SK-N-SH (cell line): ENCODE results near the gene PRKG1. TPM values are rescaled to one million over a fixed set of nuclear protein-coding genes. Genes with fewer than 3 reads are reported as not detected.

Experiments
- CTCF ChIA-PET: fragments of 300-600, 350-600 bp; formaldehyde crosslinking; extraction: SDS; loops from one replicate; lab custom pipeline; 2021; lab: Yijun Ruan, JAX
- POLR2A ChIA-PET: fragments of 350-600 bp; sonication (Branson Sonifier 250); formaldehyde crosslinking; extraction: SDS; loops from one replicate; lab custom pipeline; 2020; ENCODE audit warnings: antibody characterized with exemption, inconsistent platforms; lab: Yijun Ruan, JAX
- DNase-seq: peaks from one replicate; pipeline ENCODE4 v3.0.0; 2012
- H2AFZ ChIP-seq: fragments of 200-600 bp; sonication (generic); 2 replicates; pipeline ENCODE4 v1.8.1; 2016; ENCODE audit warnings: antibody characterized with exemption, mild to moderate bottlenecking, low read depth
- H3F3A ChIP-seq: fragments of 200-600 bp; sonication (generic); replicated peaks from 2 replicates; pipeline ENCODE3; 2016; ENCODE audit warnings: antibody characterized with exemption, mild to moderate bottlenecking; ENCODE audit not compliant: insufficient read depth
- H3K27ac ChIP-seq, 2 experiments: fragments of 200-500 bp in 1 of 2; fragments of 200-600 bp in 1 of 2; sonication (Bioruptor generic) in 1 of 2; sonication (generic), shearing (Covaris generic) in 1 of 2; 2 replicates each; pipeline versions ENCODE4 v1.5.1 to v1.6.1; 2014 to 2016; ENCODE audit warnings: low read depth in 2 of 2, inconsistent platforms in 1 of 2, low read length in 1 of 2, mild to moderate bottlenecking in 1 of 2, mixed read lengths in 1 of 2
- H3K27me3 ChIP-seq: fragments of 200-600 bp; sonication (generic), shearing (Covaris generic); 2 replicates; pipeline ENCODE4 v1.6.1; 2016; ENCODE audit warnings: mixed run types; ENCODE audit not compliant: insufficient read depth
- H3K36me3 ChIP-seq, 2 experiments: fragments of 200-500 bp in 1 of 2; fragments of 200-600 bp in 1 of 2; sonication (Bioruptor generic) in 1 of 2; sonication (generic) in 1 of 2; replicated peaks in 1 of 2; 2 replicates each; pipeline versions ENCODE3 to v1.5.1; 2014 to 2016; ENCODE audit warnings: low read length in 1 of 2, mild to moderate bottlenecking in 1 of 2; ENCODE audit not compliant: insufficient read depth in 2 of 2, control insufficient read depth in 1 of 2
- H3K4me1 ChIP-seq, 2 experiments: fragments of 200-500 bp in 1 of 2; fragments of 200-600 bp in 1 of 2; sonication (Bioruptor generic) in 1 of 2; sonication (generic), shearing (Covaris generic) in 1 of 2; 2 replicates each; pipeline versions ENCODE4 v1.5.1 to v1.6.1; 2014 to 2016; ENCODE audit warnings: low read depth in 1 of 2, low read length in 1 of 2, mixed run types in 1 of 2; ENCODE audit not compliant: insufficient read depth in 2 of 2, control insufficient read depth in 1 of 2
- H3K4me2 ChIP-seq: fragments of 200-600 bp; sonication (generic), shearing (Covaris generic); 2 replicates; pipeline ENCODE4 v1.6.1; 2017; ENCODE audit warnings: mixed run types
- H3K4me3 ChIP-seq, 2 experiments: fragments of 200-500 bp in 1 of 2; fragments of 200-600 bp in 1 of 2; sonication (Bioruptor generic) in 1 of 2; sonication (generic), shearing (Covaris generic) in 1 of 2; 2 replicates each; pipeline versions ENCODE4 v1.5.1 to v1.8.1; 2014 to 2016; ENCODE audit warnings: low read depth in 2 of 2, inconsistent platforms in 1 of 2, low read length in 1 of 2, mild to moderate bottlenecking in 1 of 2, mixed read lengths in 1 of 2, moderate library complexity in 1 of 2
- H3K79me2 ChIP-seq: fragments of 200-600 bp; sonication (generic); 2 replicates; pipeline ENCODE4 v1.8.1; 2017; ENCODE audit warnings: mild to moderate bottlenecking; ENCODE audit not compliant: insufficient read depth
- H3K9ac ChIP-seq: fragments of 200-600 bp; sonication (generic); 2 replicates; pipeline ENCODE4 v1.6.1; 2017; ENCODE audit warnings: mixed run types
- H3K9me2 ChIP-seq: fragments of 200-600 bp; sonication (generic); 2 replicates; pipeline ENCODE4 v1.6.1; 2017; ENCODE audit warnings: mixed run types
- H3K9me3 ChIP-seq: fragments of 200-600 bp; sonication (generic); 2 replicates; pipeline ENCODE4 v1.6.1; 2017; ENCODE audit warnings: mixed run types, mild to moderate bottlenecking, moderate library complexity
- H4K20me1 ChIP-seq: fragments of 200-600 bp; sonication (generic); 2 replicates; pipeline ENCODE4 v1.6.1; 2017; ENCODE audit warnings: mild to moderate bottlenecking, mixed run types; ENCODE audit not compliant: insufficient read depth
- CHD2 ChIP-seq: fragments of 150-350 bp; IDR thresholded peaks from 2 replicates; pipeline ENCODE4 v1.6.1; 2018; ENCODE audit warnings: low read length; ENCODE audit not compliant: partially characterized antibody
- ELF1 ChIP-seq: IDR thresholded peaks from 2 replicates; pipeline ENCODE4 v1.4.0; 2012
- FOXJ3 ChIP-seq: sonication (generic); formaldehyde crosslinking; IDR thresholded peaks from 2 replicates; pipeline ENCODE4 v1.5.1; 2020; ENCODE audit warnings: mild to moderate bottlenecking, missing genetic modification reagents
- GABPA ChIP-seq: IDR thresholded peaks from 2 replicates; pipeline ENCODE4 v1.4.0; 2012; ENCODE audit warnings: low read depth, mild to moderate bottlenecking
- JUND ChIP-seq: IDR thresholded peaks from 2 replicates; pipeline ENCODE4 v1.4.0; 2012
- MAX ChIP-seq: IDR thresholded peaks from 2 replicates; pipeline ENCODE4 v1.4.0; 2012; ENCODE audit warnings: low read depth
- MEF2A ChIP-seq: IDR thresholded peaks from 2 replicates; pipeline ENCODE4 v1.4.0; 2012; ENCODE audit warnings: low read depth, borderline replicate concordance
- NFIC ChIP-seq: IDR thresholded peaks from 2 replicates; pipeline ENCODE4 v1.4.0; 2012; ENCODE audit warnings: borderline replicate concordance
- RAD21 ChIP-seq: IDR thresholded peaks from 2 replicates; pipeline ENCODE4 v1.6.1; 2012; ENCODE audit warnings: mild to moderate bottlenecking, low read length
- RCOR1 ChIP-seq: fragments of 150-350 bp; IDR thresholded peaks from 2 replicates; pipeline ENCODE4 v1.6.1; 2017; ENCODE audit warnings: antibody characterized with exemption, low read length
- REST ChIP-seq: IDR thresholded peaks from 2 replicates; pipeline ENCODE4 v1.6.1; 2012; ENCODE audit warnings: mild to moderate bottlenecking, low read depth, low read length, moderate library complexity
- RFX5 ChIP-seq: IDR thresholded peaks from 2 replicates; pipeline ENCODE4 v1.6.1; 2012; ENCODE audit warnings: mild to moderate bottlenecking, improper control_type of control experiment, low read length
- RXRA ChIP-seq: IDR thresholded peaks from 2 replicates; pipeline ENCODE4 v1.4.0; 2012; ENCODE audit warnings: low read depth, mild to moderate bottlenecking, borderline replicate concordance
- SIN3A ChIP-seq: IDR thresholded peaks from 2 replicates; pipeline ENCODE4 v1.6.1; 2012; ENCODE audit warnings: low read depth, mild to moderate bottlenecking, low read length, moderate library complexity, borderline replicate concordance
- SMC3 ChIP-seq: IDR thresholded peaks from 2 replicates; pipeline ENCODE4 v1.6.1; 2012; ENCODE audit warnings: low read depth, low read length, improper control_type of control experiment
- TCF12 ChIP-seq: IDR thresholded peaks from 2 replicates; pipeline ENCODE4 v1.4.0; 2012
- USF1 ChIP-seq: IDR thresholded peaks from 2 replicates; pipeline ENCODE4 v1.4.0; 2012; ENCODE audit warnings: low read depth, borderline replicate concordance
- USF2 ChIP-seq: fragments of 150-350 bp; IDR thresholded peaks from 2 replicates; pipeline ENCODE4 v1.6.1; 2017; ENCODE audit warnings: antibody characterized with exemption, low read length, low read depth, borderline replicate concordance
- YY1 ChIP-seq: IDR thresholded peaks from 2 replicates; pipeline ENCODE4 v1.4.0; 2012; ENCODE audit warnings: low read depth, mild to moderate bottlenecking
- WGBS: methylation state at CpG from one replicate; pipeline ENCODE4 v1.1.6; 2017; ENCODE audit warnings: low lambda C conversion rate; 5-methylcytosine and 5-hydroxymethylcytosine counted together
- polyA plus RNA-seq, 3 experiments: library from polyadenylated mRNA; depleted of rRNA; stranded (reverse); fragments of >200 nt; gene quantifications; 2 replicates each; pipeline ENCODE4 v1.2.3, GENCODE V29; 2012

The PRKG1 gene
- polyA plus RNA-seq, 1 of the 3 experiments (the other 2 are of a cell fraction): 4.1 TPM

DNA sequence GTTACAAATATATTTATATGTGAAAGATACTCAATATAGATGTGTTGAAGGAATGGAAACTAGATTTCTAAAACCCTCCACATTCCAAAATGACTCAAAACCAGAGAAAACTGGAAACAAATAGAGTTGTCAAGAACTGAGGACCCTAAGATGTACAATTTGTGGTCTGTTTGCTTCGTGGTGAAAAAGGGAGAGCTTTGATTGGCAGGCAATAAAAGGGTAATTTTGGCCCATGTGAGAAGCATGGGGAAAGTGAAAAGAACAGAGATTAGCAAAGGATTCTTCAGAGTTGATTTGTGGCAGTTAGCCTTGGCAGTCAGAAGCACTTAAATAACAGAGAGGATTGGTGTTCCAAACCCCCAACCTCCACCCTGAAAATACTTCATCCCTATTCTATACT is 1202.7 kb downstream of the PRKG1 start:
- Histone ChIP-seq H3K9me3 (no peaks in the 10 kb centered on the region), H3K79me2 (no peaks in the 10 kb centered on the region), H3K9ac (no peak overlapping the region), H3K27me3 (no peaks in the 10 kb centered on the region), H3F3A (no peaks in the 10 kb centered on the region), H3K36me3 (no peaks in the 10 kb centered on the region), H2AFZ (no peak overlapping the region), H3K27ac (no peak overlapping the region), H3K4me2 (no peak overlapping the region), H4K20me1 (no peaks in the 10 kb centered on the region), H3K4me3 (no peak overlapping the region), H3K4me1 (no peaks in the 10 kb centered on the region), H3K9me2 (no peaks in the 10 kb centered on the region)
- ChIA-PET CTCF (interaction anchor here (1.4 kb wide), 1 partner anchor 31 kb away, joined by 3 read pairs; no protein-coding TSS in a partner anchor), POLR2A (no interaction called here)
- TF ChIP-seq RAD21: no peak
- TF ChIP-seq MAX: no peak
- 40% methylated on average over 1 of the region's 1 CpG for WGBS
- no peak for DNase-seq

DNA sequence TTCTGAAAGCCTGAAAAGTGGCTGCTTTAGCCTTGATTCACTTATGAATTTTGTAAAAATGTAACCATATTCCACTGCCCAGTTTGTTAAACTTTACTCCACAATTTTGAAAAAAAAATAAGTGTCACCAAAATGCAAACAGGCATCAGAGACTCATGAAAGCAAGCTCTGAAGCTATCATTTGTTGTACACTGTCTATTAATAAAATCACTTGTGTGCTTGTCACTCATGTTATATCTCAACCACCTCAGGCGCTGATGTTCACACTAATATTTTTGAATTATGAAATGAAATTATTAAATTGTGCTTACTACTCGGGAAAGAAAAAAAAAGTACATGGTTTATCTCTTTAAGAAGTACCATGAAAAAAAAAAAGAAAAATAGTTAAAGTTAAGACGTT is 1205.3 kb downstream of the PRKG1 start:
- Histone ChIP-seq H3K27ac (no peak overlapping the region), H3F3A (no peaks in the 10 kb centered on the region), H3K27me3 (no peaks in the 10 kb centered on the region), H3K4me2 (no peak overlapping the region), H3K4me1 (no peaks in the 10 kb centered on the region), H4K20me1 (no peaks in the 10 kb centered on the region), H3K4me3 (no peak overlapping the region), H3K9me3 (no peaks in the 10 kb centered on the region), H3K36me3 (no peaks in the 10 kb centered on the region), H3K79me2 (no peaks in the 10 kb centered on the region), H3K9me2 (no peaks in the 10 kb centered on the region), H3K9ac (no peak overlapping the region), H2AFZ (no peak overlapping the region)
- POLR2A ChIA-PET: no interaction called here
- WGBS: 60% methylated on average over 3 of the region's 3 CpGs
- CTCF ChIA-PET: no interaction called here
- TF ChIP-seq SMC3 (no peak), SIN3A (no peak), NFIC (no peak), ELF1 (no peak), RCOR1 (no peak), YY1 (no peak), USF2 (no peak)
- TF ChIP-seq, all 33 proteins: peak for 0
- no peak for DNase-seq

- POLR2A ChIA-PET: no interaction called here
- DNase-seq: no peak
- WGBS: 91% methylated on average over 1 of the region's 1 CpG
- TF ChIP-seq TCF12: no peak
- TF ChIP-seq RCOR1: no peak
- TF ChIP-seq CHD2: no peak
- no peak for TF ChIP-seq FOXJ3 (CRISPR knock-in tag)
- TF ChIP-seq GABPA: no peak
- no peak for TF ChIP-seq SIN3A
- TF ChIP-seq JUND: no peak
- TF ChIP-seq NFIC: no peak
- no peak for TF ChIP-seq REST
- no peak for TF ChIP-seq MEF2A
- no peak for TF ChIP-seq RFX5
- no peak for TF ChIP-seq USF1
- TF ChIP-seq RXRA: no peak
Observed at GRCh38 chr10:52280051-52280450, 1205.8 kb downstream of the PRKG1 start.

More at GRCh38 chr10:52280051-52280450, 1205.8 kb downstream of the PRKG1 start:
- H3K9me3 ChIP-seq: no peaks in the 10 kb centered on the region
- H3K4me1 ChIP-seq: no peaks in the 10 kb centered on the region
- H4K20me1 ChIP-seq: no peaks in the 10 kb centered on the region
- H3K36me3 ChIP-seq: no peaks in the 10 kb centered on the region
- H3K27ac ChIP-seq: no peak overlapping the region
- no peak overlapping the region for H2AFZ ChIP-seq
- H3K4me3 ChIP-seq: no peak overlapping the region
- H3K4me2 ChIP-seq: no peak overlapping the region
- no peak overlapping the region for H3K9ac ChIP-seq
- no peaks in the 10 kb centered on the region for H3K79me2 ChIP-seq
- no peaks in the 10 kb centered on the region for H3F3A ChIP-seq
- no peaks in the 10 kb centered on the region for H3K27me3 ChIP-seq
- CTCF ChIA-PET: no interaction called here
- H3K9me2 ChIP-seq: no peaks in the 10 kb centered on the region
